Right atrium auricular region (tissue), 2 donors: Measurements from ENCODE around the gene ZNF552. TPM values are rescaled to one million over a fixed set of nuclear protein-coding genes. Genes with fewer than 3 reads are reported as not detected.

Experiments used
- DNase-seq: peaks from one replicate; pipeline ENCODE4 v3.0.0-alpha.2; 2019; ENCODE audit warnings: low spot score
- H3K27ac ChIP-seq, 2 donors: fragments of 200-600 bp; sonication (generic); 1 replicate in 1 of 2; 2 replicates in 1 of 2; pipeline ENCODE4 v1.5.1; 2016 to 2019
- H3K27me3 ChIP-seq, 2 donors: fragments of 200-600 bp; sonication (generic); one replicate each; pipeline versions ENCODE4 v1.5.1 to v1.6.0; 2017 to 2019
- H3K36me3 ChIP-seq: fragments of 200-600 bp; sonication (generic); one replicate; pipeline ENCODE4 v1.5.1; 2016
- H3K4me1 ChIP-seq, 2 donors: fragments of 200-600 bp; sonication (generic); one replicate each; pipeline versions ENCODE4 v1.5.1 to v1.6.0; 2017 to 2019
- H3K4me3 ChIP-seq, 2 donors: fragments of 200-600 bp; sonication (generic); 1 replicate in 1 of 2; 2 replicates in 1 of 2; pipeline ENCODE4 v1.5.1; 2017 to 2019; ENCODE audit warnings: mild to moderate bottlenecking in 1 of 2, moderate library complexity in 1 of 2
- H3K9me3 ChIP-seq, 2 donors: fragments of 200-600 bp; sonication (generic); one replicate each; pipeline ENCODE4 v1.5.1; 2019
- CTCF ChIP-seq, 2 donors: fragments of 200-600 bp; sonication (generic); IDR thresholded peaks; one replicate each; pipeline ENCODE4 v1.5.1; 2019; ENCODE audit warnings: antibody characterized with exemption in 2 of 2
- total RNA-seq, 2 donors: library from RNA; depleted of rRNA; stranded (reverse); fragments of >200 nt; gene quantifications; one replicate each; pipeline ENCODE4 v1.1.0, GENCODE V29; 2016

Gene ZNF552
- total RNA-seq, 2 donors from 2014 or later, result 1.0 to 5.3 TPM

GRCh38 chr19:57820599-57820998 is 5.9 kb upstream of the ZNF552 start:
- TF ChIP-seq CTCF (IDR thresholded peaks at IDR 0.05), result no peak
- Histone ChIP-seq H3K9me3 (no peaks in the 10 kb centered on the region), H3K4me3 (peak overlapping the region; percentile 69 to 89), H3K27ac (no peak overlapping the region), H3K36me3 (no peaks in the 10 kb centered on the region), H3K27me3 (no peaks in the 10 kb centered on the region), H3K4me1 (peaks cover 0 to 25% of the 10 kb centered on the region in 2 donors)
- DNase-seq, result no peak

DNA sequence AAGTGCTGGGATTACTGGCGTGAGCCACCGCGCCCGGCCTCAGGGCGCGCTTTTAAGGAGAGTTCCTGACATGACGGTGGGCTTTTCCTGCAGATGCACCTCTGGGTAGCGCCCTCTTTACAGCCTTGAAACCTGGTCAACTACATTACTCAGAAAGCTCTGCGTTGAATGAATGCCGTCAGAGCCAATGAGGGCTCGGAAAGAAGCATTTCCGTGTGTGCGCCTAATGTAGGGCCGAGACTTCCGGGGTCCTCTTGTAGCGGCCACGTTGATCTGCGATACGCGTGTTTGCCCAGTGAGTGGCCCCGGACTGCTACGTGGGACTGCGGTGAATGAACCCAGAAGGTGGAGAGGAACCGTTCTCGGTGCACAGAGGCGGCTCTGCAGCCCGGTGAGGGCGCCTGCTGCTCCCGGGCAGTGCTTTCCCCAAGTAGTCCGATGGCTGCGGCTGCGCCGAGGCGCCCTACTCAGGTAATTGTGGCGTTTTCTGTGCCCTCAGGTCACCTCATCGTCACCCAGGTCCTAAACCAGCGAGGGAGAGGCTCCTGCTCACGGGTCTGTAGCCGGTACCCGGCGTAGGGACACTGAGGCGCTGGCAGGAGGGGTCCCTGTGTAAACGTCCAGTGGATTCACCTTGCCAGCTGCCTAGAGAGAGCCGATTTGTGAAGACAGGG is 4.9 kb upstream of the ZNF552 start:
- Histone ChIP-seq H3K9me3 (no peaks in the 10 kb centered on the region), H3K4me3 (peak overlapping the region; percentile 69 to 89), H3K36me3 (no peaks in the 10 kb centered on the region), H3K27ac (peak overlapping the region; percentile 73 to 81), H3K4me1 (peaks cover 0 to 31% of the 10 kb centered on the region in 2 donors), H3K27me3 (no peaks in the 10 kb centered on the region)
- peak; percentile 86 for DNase-seq
- no peak for TF ChIP-seq CTCF (IDR thresholded peaks at IDR 0.05)

DNA sequence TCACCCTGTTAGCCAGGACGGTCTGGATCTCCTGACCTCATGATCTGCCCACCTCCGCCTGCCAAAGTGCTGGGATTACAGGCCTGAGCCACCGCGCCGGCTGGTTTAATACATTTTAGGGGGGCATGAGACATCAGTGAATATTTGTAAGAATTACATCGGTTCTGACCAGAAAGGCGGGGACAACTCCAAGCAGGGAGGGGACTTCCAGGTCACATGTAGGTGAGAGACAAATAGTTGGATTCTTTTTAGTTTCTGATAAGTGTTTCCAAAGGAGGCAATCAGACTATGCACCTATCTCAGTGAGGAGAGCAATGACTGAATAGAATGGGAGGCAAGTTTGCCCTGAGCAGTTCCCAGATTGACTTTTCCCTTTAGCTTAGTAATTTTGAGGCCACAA is 3.7 kb upstream of the ZNF552 start:
- DNase-seq, result no peak
- Histone ChIP-seq H3K27ac (no peak overlapping the region), H3K36me3 (no peaks in the 10 kb centered on the region), H3K27me3 (no peaks in the 10 kb centered on the region), H3K4me3 (no peak overlapping the region), H3K4me1 (peaks cover 0 to 38% of the 10 kb centered on the region in 2 donors), H3K9me3 (no peaks in the 10 kb centered on the region)
- no peak for TF ChIP-seq CTCF (IDR thresholded peaks at IDR 0.05)

- H3K4me1 ChIP-seq, result peaks cover 0 to 34% of the 10 kb centered on the region in 2 donors
These were observed 3.3 kb upstream of the ZNF552 start for GRCh38 chr19:57817976-57818375.

GRCh38 chr19:57816652-57817051 is 1.9 kb upstream of the ZNF552 start:
- no peaks in the 10 kb centered on the region for H3K27me3 ChIP-seq
- H3K9me3 ChIP-seq, result no peaks in the 10 kb centered on the region
- no peaks in the 10 kb centered on the region for H3K36me3 ChIP-seq
- no peak overlapping the region for H3K4me3 ChIP-seq
- peaks cover 0 to 27% of the 10 kb centered on the region in 2 donors for H3K4me1 ChIP-seq
- H3K27ac ChIP-seq, result no peak overlapping the region
- no peak for TF ChIP-seq CTCF (IDR thresholded peaks at IDR 0.05)
- no peak for DNase-seq

More at GRCh38 chr19:57817976-57818375, 3.3 kb upstream of the ZNF552 start:
- H3K4me3 ChIP-seq, result no peak overlapping the region
- TF ChIP-seq CTCF (IDR thresholded peaks at IDR 0.05), result no peak
- DNase-seq, result no peak
- no peaks in the 10 kb centered on the region for H3K9me3 ChIP-seq
- no peaks in the 10 kb centered on the region for H3K27me3 ChIP-seq
- H3K27ac ChIP-seq, result no peak overlapping the region
- no peaks in the 10 kb centered on the region for H3K36me3 ChIP-seq
